ENCODE results near the gene CC2D1A.

- TF ChIP-seq, protein P1, sequence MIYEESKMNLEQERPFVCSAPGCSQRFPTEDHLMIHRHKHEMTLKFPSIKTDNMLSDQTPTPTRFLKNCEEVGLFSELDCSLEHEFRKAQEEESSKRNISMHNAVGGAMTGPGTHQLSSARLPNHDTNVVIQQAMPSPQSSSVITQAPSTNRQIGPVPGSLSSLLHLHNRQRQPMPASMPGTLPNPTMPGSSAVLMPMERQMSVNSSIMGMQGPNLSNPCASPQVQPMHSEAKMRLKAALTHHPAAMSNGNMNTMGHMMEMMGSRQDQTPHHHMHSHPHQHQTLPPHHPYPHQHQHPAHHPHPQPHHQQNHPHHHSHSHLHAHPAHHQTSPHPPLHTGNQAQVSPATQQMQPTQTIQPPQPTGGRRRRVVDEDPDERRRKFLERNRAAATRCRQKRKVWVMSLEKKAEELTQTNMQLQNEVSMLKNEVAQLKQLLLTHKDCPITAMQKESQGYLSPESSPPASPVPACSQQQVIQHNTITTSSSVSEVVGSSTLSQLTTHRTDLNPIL (CRISPR knock-in tag; IDR thresholded peaks at IDR 0.05; ENCODE audit: low read depth) = no peak
- TF ChIP-seq CSDC2 (CRISPR knock-in tag; IDR thresholded peaks at IDR 0.05) (no peak), ZFP30 (CRISPR knock-in tag; IDR thresholded peaks at IDR 0.05) (no peak), ESRRG (CRISPR knock-in tag; IDR thresholded peaks at IDR 0.05) (no peak), ISL1 (CRISPR knock-in tag; IDR thresholded peaks at IDR 0.05) (no peak), ARNTL (CRISPR knock-in tag; IDR thresholded peaks at IDR 0.05; ENCODE audit: borderline replicate concordance, low read depth) (no peak), ZFP3 (CRISPR knock-in tag; IDR thresholded peaks at IDR 0.05) (no peak), TCF4 (CRISPR knock-in tag; IDR thresholded peaks at IDR 0.05; ENCODE audit: borderline replicate concordance) (no peak), CSRNP3 (CRISPR knock-in tag; IDR thresholded peaks at IDR 0.05) (no peak), POU6F1 (CRISPR knock-in tag; IDR thresholded peaks at IDR 0.05; ENCODE audit: borderline replicate concordance, low read depth) (no peak), TSHZ2 (CRISPR knock-in tag; IDR thresholded peaks at IDR 0.05) (no peak), ZC3H10 (CRISPR knock-in tag; IDR thresholded peaks at IDR 0.05) (no peak), ZNF70 (CRISPR knock-in tag; IDR thresholded peaks at IDR 0.05) (no peak)
- TF ChIP-seq, protein P2, sequence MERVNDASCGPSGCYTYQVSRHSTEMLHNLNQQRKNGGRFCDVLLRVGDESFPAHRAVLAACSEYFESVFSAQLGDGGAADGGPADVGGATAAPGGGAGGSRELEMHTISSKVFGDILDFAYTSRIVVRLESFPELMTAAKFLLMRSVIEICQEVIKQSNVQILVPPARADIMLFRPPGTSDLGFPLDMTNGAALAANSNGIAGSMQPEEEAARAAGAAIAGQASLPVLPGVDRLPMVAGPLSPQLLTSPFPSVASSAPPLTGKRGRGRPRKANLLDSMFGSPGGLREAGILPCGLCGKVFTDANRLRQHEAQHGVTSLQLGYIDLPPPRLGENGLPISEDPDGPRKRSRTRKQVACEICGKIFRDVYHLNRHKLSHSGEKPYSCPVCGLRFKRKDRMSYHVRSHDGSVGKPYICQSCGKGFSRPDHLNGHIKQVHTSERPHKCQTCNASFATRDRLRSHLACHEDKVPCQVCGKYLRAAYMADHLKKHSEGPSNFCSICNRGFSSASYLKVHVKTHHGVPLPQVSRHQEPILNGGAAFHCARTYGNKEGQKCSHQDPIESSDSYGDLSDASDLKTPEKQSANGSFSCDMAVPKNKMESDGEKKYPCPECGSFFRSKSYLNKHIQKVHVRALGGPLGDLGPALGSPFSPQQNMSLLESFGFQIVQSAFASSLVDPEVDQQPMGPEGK (CRISPR knock-in tag; IDR thresholded peaks at IDR 0.05; ENCODE audit: borderline replicate concordance) = no peak
Measured at GRCh38 chr19:13908674-13909073, 2.7 kb downstream of the CC2D1A start.
